Ramos (cell line): ENCODE measurements around the gene RND1.
"Not testable (repeated sequence)": the region's sequence is repeated elsewhere in the genome, so short reads cannot be mapped to it uniquely, and the experiment has no call there.

ENCODE experiments used
- in situ Hi-C: fragments of 300-500 bp; cut with MboI; formaldehyde crosslinking; loops from one replicate; pipeline ENCODE4 v1.14.3; 2022; ENCODE audit warnings: low sequenced_read_pairs; ENCODE audit not compliant: unreplicated experiment

Gene RND1

DNA sequence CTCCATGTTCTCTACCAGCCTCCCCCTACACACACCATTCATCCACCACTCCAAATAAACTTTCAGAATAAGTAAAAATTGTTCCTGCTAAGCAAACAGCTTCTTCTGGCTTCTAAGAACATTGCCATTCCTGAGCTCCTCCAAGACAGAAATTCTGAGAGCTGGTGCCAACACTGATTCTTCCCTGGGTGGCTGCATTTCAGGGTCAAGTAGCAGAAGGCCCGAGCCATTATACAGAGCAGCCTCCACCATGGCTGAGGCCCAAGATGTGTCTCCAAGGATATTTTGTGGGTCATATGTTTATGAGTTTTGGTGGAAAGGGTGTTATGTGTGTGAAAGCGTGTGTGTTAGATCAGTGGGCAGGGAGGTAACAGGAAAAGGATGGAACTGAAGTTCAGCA is 3.5 kb upstream of the RND1 start:
- in situ Hi-C loops, result no loop called here

DNA sequence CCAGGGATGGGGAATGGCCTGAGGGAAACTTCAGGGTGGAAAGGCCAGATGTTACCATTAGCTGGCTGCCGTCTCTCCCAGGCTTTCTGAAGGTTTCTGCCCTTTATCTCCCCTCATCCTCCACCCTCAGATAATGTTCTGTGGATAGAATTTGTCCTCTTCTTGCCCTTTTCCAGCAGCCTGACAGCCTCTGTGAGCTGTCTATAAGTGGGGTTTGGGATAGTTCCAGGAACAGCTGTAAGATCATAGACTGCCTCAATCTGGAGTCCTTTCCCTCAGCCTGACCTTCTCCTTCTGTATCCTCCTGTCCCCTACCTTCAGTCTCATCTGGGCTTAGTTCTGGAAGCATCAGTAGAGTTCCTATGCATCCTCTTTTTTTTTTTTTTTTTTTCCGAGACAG is 2.8 kb upstream of the RND1 start:
- in situ Hi-C loops, result no loop called here

- in situ Hi-C loops, result no loop called here
These were observed 512 bp upstream of the RND1 start for GRCh38 chr12:48866052-48866711.

DNA sequence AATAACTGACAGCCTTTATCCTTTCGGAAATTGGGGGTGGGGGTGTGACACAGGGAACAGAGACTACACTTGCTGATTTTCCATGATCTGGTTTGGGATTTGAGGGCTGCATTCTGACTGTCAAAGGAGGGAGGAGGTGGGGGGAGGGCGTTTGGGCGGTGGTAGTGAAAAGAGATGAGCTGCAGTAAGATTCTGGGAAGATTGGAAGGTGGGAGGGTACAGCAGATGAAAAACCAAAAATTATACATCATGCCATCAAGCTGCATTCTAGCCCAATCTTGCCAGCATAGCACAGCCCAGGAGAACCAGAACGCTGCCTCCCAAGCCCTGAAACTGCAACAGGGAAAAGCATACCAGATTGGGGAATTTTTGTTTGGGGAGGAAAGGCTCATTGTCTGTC is 2.4 kb downstream of the RND1 start:
- in situ Hi-C loops, result no loop called here

DNA sequence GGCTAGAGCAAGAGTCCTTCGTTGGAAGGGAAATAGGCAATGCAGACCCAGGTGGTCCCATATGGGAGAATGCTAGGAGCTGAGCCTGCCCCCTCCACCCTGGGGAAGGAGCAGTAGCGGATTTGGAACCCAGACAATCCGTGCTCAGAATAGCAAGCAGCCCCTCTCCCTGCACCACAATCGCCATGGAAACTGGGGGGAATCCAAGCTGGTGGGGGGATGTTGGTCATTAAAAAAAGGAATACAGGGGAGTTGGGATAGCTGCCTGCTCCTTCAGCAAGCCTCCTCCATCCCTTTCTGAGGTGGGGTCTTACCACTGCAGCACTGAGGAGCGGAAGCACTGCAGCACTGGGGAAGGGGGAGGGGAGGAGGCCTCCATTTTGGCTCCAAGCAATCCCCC is 2.9 kb downstream of the RND1 start:
- in situ Hi-C loops, result no loop called here

DNA sequence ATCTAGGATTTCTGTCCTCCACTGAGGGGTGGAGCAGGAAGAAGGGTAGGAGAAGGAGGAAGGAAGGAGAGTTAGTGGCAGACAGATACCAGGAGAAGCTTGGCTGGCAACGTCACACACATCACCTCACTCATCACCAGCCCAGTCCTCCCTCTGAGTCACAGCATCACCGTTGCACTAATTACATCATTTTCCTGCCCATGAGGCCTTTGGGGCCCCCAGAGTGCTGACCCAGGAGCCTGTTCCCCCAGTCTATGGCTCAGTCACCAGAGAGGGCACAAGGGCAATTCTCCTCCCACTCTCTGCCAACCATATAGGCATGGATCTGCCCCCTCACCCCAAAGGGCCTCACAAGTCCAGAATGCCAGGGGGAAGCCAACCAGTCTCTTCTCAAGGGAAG is 4.6 kb downstream of the RND1 start:
- in situ Hi-C loops, result no loop called here

DNA sequence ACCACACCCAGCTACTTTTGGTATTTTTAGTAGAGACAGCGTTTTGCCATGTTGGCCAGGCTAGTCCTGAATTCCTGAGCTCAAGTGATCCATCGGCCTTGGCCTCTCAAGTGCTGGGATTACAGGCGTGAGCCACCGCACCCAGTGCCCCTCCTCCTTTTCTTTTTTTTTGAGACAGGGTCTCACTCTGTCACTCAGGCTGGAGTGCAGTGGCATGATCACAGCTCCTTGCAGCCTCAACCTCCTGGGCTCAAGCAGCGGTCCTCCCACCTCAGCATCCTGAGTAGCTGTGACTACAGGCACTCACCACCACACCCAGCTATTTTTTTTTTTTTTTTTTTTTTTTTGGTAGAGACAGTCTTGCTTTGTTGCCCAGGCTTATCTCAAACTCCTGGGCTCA is 5.4 kb downstream of the RND1 start:
- in situ Hi-C loops, result not testable (repeated sequence)

- in situ Hi-C loops, result no loop called here
These were observed 6.1 kb downstream of the RND1 start for GRCh38 chr12:48859607-48860006.

DNA sequence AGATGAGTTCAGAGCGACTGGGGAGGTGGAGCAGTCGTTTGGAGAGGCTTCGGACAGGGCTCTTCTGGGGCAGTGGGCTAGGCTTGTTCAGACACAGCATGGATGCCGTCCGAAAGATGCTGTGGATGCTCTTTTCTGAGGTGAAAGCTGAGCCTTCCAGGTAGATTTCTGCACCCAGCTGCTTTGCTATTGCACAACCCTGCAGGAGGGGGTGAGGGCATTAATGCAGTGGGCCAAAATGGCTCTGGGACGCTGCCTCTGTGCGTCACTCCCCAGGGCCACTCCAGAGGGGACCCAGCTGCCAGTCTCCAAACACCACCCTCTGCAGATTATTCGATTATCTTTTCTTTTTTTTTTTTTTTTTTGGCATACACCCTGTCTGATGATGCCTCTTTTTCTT is 7.6 kb downstream of the RND1 start:
- in situ Hi-C loops, result no loop called here

DNA sequence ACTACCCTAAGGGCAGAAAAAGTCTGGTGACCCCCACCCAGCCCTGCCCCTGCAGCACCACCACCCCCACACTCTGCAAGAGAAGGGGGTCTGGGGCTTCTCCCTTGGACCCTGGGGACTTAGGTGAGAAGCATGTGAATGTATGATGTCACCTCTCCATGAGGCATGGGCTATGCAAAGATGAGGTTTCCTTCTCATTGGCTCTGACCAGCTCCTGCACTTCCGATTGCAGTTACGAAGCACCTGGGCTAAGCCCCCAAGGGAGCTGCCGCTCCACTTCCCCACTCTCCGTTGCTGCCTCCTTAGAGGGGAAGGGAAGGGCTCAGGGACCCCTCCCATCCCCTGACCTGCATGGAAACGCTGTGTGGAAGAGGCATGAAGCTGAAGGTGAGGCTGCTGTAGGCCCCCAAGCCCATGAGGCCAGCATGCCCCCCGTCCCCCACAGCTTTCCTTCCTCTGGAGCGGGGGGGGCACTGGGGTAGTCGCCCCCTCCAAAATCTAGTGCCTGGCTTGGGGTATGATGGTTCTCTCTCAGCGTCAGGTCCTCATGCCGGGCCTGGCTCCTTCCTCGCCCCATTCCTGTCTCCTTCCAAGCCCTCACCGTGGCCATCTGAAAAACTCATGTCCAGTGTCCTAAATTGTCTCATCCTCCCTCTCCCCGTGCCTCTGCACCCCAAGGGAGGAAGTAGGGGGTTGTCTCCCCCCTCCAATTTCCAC is 8.2 kb downstream of the RND1 start:
- in situ Hi-C loops, result no loop called here

GRCh38 chr12:48856379-48856778 is 9.3 kb downstream of the RND1 start:
- in situ Hi-C loops, result no loop called here

DNA sequence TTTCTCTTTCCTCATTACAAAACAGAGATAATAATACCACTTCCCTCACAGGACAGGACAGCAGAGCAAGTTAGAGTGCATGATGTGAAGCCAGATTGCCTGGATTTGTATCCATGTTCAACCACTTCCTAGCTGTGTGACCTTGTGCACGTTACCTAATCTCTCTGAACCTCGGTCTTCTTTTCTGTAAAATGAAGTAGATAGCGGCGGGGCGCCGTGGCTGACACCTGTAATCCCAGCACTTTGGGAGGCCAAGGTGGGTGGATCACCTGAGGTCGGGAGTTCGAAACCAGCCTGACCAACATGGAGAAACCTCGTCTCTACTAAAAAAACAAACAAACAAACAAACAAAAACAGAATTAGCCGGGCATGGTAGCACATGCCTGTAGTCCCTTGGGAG is 10.7 kb downstream of the RND1 start:
- in situ Hi-C loops, result loop anchor here (5.0 kb wide), 1 partner anchor 32 kb away; no protein-coding TSS in a partner anchor

- in situ Hi-C loops, result loop anchor here (5.0 kb wide), 1 partner anchor 33 kb away; no protein-coding TSS in a partner anchor
These were observed 11.2 kb downstream of the RND1 start for GRCh38 chr12:48854488-48854887.

DNA sequence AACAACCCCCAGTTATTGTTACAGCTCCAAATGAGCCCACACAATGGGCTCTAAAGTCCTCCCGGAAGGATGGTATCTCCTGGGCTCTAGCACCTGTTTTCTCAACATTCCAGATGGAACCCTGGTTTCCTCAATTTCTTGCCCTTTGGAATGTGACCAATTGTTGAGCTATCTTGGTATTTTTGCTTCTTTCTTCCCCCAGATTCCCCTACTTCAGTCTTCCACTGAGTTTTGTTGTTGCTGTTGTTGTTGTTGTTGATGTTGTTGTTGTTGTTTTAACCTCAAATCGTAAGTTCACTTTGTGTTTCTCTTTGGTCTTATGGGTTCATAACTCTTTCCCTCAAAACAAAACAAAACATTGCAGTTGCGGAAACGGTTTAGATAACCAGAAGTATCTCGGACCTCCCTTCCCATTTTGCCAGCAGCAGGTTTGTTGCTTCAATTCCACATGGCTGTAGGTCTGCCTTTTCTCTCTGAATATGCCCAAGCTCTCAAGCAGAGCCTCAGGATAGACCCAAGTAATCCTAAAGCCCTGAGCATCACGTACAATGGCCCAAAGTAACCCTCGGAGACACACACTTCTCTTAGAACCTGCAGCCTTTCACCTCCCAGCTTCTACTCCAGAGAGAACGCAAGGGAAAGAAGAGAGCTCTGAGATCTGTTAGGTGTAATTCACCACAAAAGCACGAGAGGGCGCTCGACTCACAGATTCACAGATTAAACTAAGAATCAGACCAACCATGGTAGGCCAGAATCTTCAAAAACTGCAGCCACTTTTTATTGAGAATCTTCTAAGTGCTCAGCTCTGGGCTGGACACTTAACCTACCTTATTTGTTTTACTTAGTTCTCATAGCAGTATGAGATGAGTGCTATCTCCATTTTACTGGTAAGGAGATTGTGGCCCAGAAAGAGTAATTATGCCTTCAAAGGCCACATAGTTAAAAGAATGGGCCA is 12.7 kb downstream of the RND1 start:
- in situ Hi-C loops, result loop anchor here (5.0 kb wide), 1 partner anchor 34 kb away; no protein-coding TSS in a partner anchor

GRCh38 chr12:48851883-48852733 is 13.6 kb downstream of the RND1 start, which contains the start of gene DDX23:
DDX23 (minus strand) TSS chr12:48852163; CDS start chr12:48845782, 6,381 bp downstream.
- in situ Hi-C loops, result loop anchor here (5.0 kb wide), 1 partner anchor 35 kb away; no protein-coding TSS in a partner anchor

DNA sequence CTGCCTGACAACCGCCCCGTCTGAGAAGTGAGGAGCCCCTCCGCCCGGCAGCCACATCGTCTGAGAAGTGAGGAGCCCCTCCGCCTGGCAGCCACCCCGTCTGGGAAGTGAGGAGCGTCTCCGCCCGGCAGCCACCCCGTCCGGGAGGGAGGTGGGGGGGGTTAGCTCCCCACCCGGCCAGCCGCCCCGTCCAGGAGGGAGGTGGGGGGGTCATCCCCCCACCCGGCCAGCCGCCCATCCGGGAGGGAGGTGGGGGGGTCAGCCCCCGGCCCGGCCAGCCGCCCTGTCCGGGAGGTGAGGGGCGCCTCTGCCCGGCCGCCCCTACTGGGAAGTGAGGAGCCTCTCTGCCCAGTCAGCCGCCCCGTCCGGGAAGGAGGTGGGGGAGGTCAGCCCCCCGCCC is 23.6 kb downstream of the RND1 start:
- in situ Hi-C loops, result not testable (repeated sequence)

- in situ Hi-C loops, result no loop called here
These were observed 27.6 kb downstream of the RND1 start for GRCh38 chr12:48838048-48838447.

GRCh38 chr12:48832321-48833060 is 33.2 kb downstream of the RND1 start:
- in situ Hi-C loops, result no loop called here

DNA sequence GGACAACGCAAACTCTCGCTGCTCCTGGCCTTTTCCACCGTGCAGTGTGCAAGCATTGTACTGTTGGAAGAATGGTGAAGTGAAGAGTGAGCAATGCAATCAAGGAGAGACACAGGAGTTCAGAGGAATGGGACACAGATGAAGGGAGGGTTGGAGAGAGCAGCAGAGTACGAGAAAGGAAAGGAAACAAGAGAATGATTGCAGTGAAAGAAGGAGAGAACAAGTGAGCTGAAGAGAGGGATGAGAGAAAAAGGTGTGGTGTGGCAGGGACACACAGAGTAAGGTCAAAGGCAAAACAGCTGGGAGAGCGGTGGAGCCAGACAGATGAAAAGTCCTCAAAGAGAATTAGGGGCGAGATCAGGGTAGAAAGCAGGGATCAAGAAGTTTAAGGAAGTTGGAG is 34.4 kb downstream of the RND1 start:
- in situ Hi-C loops, result no loop called here
